Measurements from ENCODE around the gene HERC6. TPM values are rescaled to one million over a fixed set of nuclear protein-coding genes. Genes with fewer than 3 reads are reported as not detected.

HERC6 gene
- total RNA-seq, 1 experiment from 2014 or later: 23.3 TPM

Other genes with a start within 250 kb of the HERC6 start
- gene ABCG2, start 220.2 kb upstream of the HERC6 start, total RNA-seq (2014; rRNA removed; shearing (Covaris generic)): 14.9 and 15.9 TPM in 2 replicates
- gene PPM1K, start 94.3 kb upstream of the HERC6 start, total RNA-seq (2014; rRNA removed; shearing (Covaris generic)): 4.9 and 7.3 TPM in 2 replicates
- gene HERC5, start 78.3 kb downstream of the HERC6 start, total RNA-seq (2014; rRNA removed; shearing (Covaris generic)): 18.2 and 18.7 TPM in 2 replicates
- 151 and 168 TPM in 2 replicates for gene PYURF, start 144.9 kb downstream of the HERC6 start, total RNA-seq (2014; rRNA removed; shearing (Covaris generic))
- 6.1 and 11.0 TPM in 2 replicates for gene HERC3, start 213.6 kb downstream of the HERC6 start, total RNA-seq (2014; rRNA removed; shearing (Covaris generic))